Left ventricle myocardium inferior (tissue), 1 donor: ENCODE measurements around the gene PRR16. TPM values are rescaled to one million over a fixed set of nuclear protein-coding genes. Genes with fewer than 3 reads are reported as not detected.
"Not testable (repeated sequence)": the region's sequence is repeated elsewhere in the genome, so short reads cannot be mapped to it uniquely, and the experiment has no call there.

Experiments
- DNase-seq: peaks from one replicate; pipeline ENCODE4 v3.0.0-alpha.2; 2020
- H3K27ac ChIP-seq: fragments of 200-600 bp; replicated peaks from 2 replicates; pipeline ENCODE4 v1.8.0; 2021
- H3K27me3 ChIP-seq: fragments of 200-600 bp; 2 replicates; pipeline ENCODE4 v1.8.0; 2021; ENCODE audit warnings: low read depth
- H3K36me3 ChIP-seq: fragments of 200-600 bp; 2 replicates; pipeline ENCODE4 v1.8.0; 2021
- H3K4me1 ChIP-seq: fragments of 200-600 bp; 2 replicates; pipeline ENCODE4 v1.8.0; 2021
- H3K4me3 ChIP-seq: fragments of 200-600 bp; 2 replicates; pipeline ENCODE4 v1.8.0; 2021; ENCODE audit warnings: mild to moderate bottlenecking, moderate library complexity
- H3K9me3 ChIP-seq: fragments of 200-600 bp; replicated peaks from 2 replicates; pipeline ENCODE4 v1.8.0; 2021
- CTCF ChIP-seq: fragments of 200-600 bp; IDR thresholded peaks from 2 replicates; pipeline ENCODE4 v1.8.0; 2021; ENCODE audit warnings: antibody characterized with exemption, mild to moderate bottlenecking, borderline replicate concordance
- intact Hi-C: fragments of 100-400 bp; cut with micrococcal nuclease; formaldehyde crosslinking; loops from one replicate; pipeline ENCODE4 v1.11.0; 2022
- total RNA-seq: library from RNA; stranded (reverse); fragmentation: NEBNext Ultra II Directional; extraction: Animal tissue kit (Norgen Biotek cat#: 25700); gene quantifications from one replicate; pipeline ENCODE4 v1.2.1, GENCODE V29; 2021
- donor health status: DM: no; HTN: yes; CAD: no; lungs with severe emphysema.

PRR16 gene
- total RNA-seq, 1 donor from 2014 or later = 15.3 TPM

DNA sequence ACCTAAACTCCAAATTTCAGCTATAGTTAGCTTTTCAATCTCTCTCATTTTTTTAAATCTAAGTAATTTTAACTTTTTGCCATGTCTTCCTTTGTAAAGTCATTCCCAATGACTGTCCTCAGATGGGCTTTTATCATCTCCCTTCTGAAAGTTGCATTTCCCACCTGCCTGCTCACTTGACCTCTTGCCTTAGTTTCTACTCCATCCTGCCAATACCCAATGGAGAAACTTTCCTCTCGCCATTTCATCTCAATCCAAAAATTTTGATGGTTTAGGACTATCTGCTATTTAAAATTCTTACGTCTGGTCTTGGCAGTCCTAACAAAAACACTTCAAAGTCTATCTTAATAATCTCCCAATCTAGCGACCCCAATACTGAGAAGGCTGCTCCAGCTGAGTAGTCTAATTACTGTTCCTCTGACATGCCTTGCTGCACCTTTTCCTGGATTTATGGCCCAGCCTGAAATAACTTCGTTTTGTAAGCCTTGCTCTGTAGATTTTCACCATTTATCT is 231.3 kb downstream of the PRR16 start:
- H3K4me3 ChIP-seq = no peak overlapping the region
- DNase-seq = no peak
- H3K4me1 ChIP-seq = no peaks in the 10 kb centered on the region
- TF ChIP-seq CTCF = no peak
- no peaks in the 10 kb centered on the region for H3K36me3 ChIP-seq
- H3K27ac ChIP-seq = no peak overlapping the region
- no peaks in the 10 kb centered on the region for H3K9me3 ChIP-seq
- intact Hi-C loops = no loop called here
- no peaks in the 10 kb centered on the region for H3K27me3 ChIP-seq

GRCh38 chr5:120697147-120697546 is 233.0 kb downstream of the PRR16 start:
- no peaks in the 10 kb centered on the region for H3K9me3 ChIP-seq
- no peak overlapping the region for H3K4me3 ChIP-seq
- DNase-seq = no peak
- intact Hi-C loops = no loop called here
- TF ChIP-seq CTCF = no peak
- peaks cover under 1% of the 10 kb centered on the region for H3K27me3 ChIP-seq
- H3K36me3 ChIP-seq = no peaks in the 10 kb centered on the region
- H3K4me1 ChIP-seq = no peaks in the 10 kb centered on the region
- no peak overlapping the region for H3K27ac ChIP-seq

GRCh38 chr5:120697670-120698327 is 233.7 kb downstream of the PRR16 start:
- H3K9me3 ChIP-seq, DNase-seq, intact Hi-C loops, H3K27me3 ChIP-seq, H3K4me3 ChIP-seq, H3K27ac ChIP-seq, H3K4me1 ChIP-seq, H3K36me3 ChIP-seq: not testable (repeated sequence)

DNA sequence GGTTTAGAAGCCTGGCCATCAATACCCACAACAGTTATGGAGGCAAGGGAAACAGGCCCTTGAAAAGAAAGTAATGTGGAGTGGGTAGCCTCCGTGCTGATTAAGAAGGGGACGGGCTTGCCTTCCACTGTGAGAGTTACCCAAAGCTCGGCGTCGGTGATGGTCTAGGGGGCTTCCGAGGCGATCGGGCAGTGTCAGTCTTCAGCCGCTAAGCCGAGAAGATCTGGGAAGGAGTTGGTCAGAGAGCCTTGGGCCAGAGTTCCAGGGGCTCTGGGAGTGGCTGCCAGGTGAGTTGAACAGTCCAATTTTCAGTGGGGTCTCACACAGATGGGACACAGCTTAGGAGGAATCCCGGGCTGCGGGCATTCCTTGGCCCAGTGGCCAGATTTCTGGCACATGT is 236.6 kb downstream of the PRR16 start:
- H3K36me3 ChIP-seq, intact Hi-C loops, H3K27ac ChIP-seq, H3K4me1 ChIP-seq, H3K4me3 ChIP-seq, DNase-seq, H3K9me3 ChIP-seq: not testable (repeated sequence)
- H3K27me3 ChIP-seq = peaks cover 17% of the 10 kb centered on the region

DNA sequence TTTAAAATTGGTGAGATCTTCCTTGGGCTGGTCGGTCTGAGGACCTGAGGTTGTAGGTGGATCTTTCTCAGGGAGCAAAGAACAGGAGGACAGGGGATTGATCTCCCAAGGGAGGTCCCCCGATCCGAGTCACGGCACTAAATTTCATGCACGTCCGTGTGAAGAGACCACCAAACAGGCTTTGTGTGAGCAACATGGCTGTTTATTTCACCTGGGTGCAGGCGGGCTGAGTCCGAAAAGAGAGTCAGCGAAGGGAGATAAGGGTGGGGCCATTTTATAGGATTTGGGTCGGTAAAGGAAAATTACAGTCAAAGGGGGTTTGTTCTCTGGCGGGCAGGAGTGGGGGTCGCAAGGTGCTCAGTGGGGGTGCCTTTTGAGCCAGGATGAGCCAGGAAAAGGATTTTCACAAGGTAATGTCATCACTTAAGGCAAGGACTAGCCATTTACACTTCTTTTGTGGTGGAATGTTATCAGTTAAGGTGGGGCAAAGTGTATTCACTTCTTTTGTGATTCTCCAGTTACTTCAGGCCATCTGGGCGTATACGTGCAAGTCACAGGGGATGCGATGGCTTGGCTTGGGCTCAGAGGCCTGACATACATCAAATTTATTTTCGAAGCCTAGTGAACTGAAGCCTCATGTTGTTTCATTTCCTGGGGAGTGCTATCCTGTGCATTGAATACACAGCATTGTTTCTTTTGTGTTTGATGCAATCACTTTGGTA is 238.9 kb downstream of the PRR16 start:
- H3K4me3 ChIP-seq, intact Hi-C loops, H3K4me1 ChIP-seq, H3K27ac ChIP-seq, DNase-seq, H3K9me3 ChIP-seq, H3K36me3 ChIP-seq: not testable (repeated sequence)
- peaks cover 17% of the 10 kb centered on the region for H3K27me3 ChIP-seq

- Histone ChIP-seq H3K36me3 (no peaks in the 10 kb centered on the region), H3K4me3 (no peak overlapping the region), H3K9me3 (no peaks in the 10 kb centered on the region), H3K27ac (no peak overlapping the region), H3K27me3 (peaks cover 17% of the 10 kb centered on the region), H3K4me1 (no peaks in the 10 kb centered on the region)
- no peak for TF ChIP-seq CTCF
- DNase-seq = no peak
- intact Hi-C loops = no loop called here
These were observed 240.0 kb downstream of the PRR16 start for GRCh38 chr5:120703918-120704587.

DNA sequence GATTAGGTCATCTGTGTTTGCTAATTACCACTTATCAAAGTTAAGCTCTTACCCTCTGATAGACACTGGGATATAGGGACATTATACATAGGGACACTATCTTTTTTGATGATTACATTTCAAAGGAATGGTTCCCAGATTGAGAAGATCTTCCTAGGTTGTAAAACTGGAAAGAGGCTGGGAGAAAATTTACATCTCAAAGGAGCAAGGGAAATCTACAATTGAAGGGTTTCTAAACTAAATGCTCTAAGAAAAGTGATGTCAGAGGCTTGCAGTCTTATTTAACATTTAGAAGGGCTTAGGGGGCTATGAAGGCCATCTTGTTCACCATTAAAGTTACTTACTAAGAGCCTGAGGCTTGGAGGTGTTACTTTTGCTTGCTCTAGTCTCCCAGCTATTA is 242.8 kb downstream of the PRR16 start:
- intact Hi-C loops = no loop called here
- Histone ChIP-seq H3K9me3 (peaks cover 5% of the 10 kb centered on the region), H3K36me3 (no peaks in the 10 kb centered on the region), H3K4me1 (no peaks in the 10 kb centered on the region), H3K4me3 (no peak overlapping the region), H3K27ac (no peak overlapping the region), H3K27me3 (peaks cover 17% of the 10 kb centered on the region)
- no peak for TF ChIP-seq CTCF
- DNase-seq = no peak
